Fibroblast of skin of scalp (primary cell): Measurements from ENCODE around the gene LILRB4.
A peak's percentile ranks its signal among the peaks of the same experiment; 100 is the strongest.
"Not testable (repeated sequence)": the region's sequence is repeated elsewhere in the genome, so short reads cannot be mapped to it uniquely, and the experiment has no call there.

ENCODE experiments used
- DNase-seq: peaks from one replicate; pipeline ENCODE4 v3.0.0-alpha.2; 2013

The LILRB4 gene

DNA sequence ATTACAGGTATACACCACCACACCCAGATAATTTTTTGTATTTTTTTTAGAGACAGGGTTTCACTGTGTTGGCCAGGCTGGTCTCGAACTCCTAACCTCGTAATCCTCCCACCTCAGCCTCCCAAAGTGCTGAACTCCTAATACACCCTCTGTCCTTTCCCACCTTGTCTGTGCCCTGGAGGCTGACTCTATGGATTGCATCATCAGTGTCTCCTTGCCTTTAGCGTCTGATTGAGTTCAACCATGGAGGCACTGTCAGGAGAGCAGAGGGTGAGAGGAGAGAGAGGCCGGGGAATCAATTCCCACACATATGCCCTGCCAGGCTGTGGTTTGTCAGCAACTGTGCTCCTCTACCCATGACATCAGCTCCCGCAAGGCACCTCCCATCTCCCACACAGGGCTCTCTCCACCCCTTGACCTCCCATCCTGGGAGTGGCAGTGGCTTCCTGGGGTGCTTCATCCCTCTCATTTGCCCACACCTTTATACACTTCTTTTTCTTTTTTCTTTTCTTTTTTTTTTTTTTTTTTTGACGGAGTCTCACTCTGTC, 12.6 kb upstream of the LILRB4 start:
- DNase-seq = no peak

DNA sequence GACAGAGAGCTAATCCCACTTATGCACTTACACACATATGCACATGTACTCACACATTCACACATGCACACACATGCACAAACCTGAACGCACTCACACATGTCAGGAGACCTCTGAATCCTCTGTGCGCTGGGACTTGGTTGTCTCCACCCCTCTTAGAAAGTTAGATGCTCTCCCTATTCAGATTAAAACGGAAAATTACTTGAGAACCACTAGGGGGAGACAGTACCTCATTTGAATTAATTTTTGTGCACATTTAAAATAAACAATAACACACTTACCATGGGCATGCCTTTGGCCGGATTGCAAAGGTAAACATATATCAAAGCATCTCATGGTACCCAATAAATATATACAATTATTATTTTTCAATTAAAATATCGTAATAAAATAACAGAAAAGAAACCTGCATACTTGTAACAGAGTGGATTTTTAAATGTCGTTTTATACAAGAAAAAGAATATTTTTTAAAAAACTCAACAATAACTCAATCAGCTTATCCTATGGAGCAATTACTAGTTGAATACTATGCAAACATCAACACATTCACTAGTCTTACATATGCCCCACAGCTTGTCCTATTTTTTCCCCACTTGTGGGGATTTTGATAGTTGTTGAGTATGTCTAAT, 9.5 kb upstream of the LILRB4 start:
- DNase-seq = peak; percentile 1

DNA sequence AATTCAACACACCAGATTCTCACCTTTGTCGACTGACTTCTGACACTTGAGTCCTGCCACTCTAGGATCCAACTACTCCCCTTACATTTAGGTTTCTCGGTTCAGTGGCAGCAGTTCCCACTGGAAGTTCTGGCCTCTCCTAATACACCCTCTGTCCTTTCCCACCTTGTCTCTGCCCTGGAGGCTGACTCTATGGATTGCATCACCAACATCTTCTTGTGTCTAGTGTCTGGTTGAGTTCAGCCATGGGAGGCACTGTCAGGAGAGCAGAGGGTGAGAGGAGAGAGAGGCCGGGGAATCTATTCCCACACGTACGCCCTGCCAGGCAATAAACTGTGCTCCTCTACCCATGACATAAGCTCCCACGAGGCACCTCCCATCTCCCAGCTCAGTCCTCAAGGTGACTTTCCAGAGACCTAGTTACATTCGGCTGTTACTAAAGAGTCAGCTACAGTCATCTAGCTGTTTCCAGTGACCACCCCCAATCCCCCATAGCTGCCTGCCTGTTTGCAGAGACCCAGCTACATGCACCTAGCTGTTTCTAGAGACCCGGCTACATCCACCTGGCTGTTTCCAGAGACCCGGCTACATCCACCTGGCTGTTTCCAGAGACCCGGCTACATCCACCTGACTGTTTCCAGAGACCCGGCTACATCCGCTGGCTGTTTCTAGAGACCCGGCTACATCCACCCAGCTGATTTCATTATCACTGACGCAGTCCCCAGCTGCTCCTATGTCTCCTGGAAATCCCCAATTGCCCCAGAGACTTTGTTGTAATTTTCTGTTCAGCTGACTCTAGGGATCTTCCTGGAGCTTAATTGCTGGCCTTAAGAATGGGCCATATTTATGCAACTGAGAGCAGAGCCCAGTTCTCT, 8.1 kb upstream of the LILRB4 start:
- no peak for DNase-seq

DNA sequence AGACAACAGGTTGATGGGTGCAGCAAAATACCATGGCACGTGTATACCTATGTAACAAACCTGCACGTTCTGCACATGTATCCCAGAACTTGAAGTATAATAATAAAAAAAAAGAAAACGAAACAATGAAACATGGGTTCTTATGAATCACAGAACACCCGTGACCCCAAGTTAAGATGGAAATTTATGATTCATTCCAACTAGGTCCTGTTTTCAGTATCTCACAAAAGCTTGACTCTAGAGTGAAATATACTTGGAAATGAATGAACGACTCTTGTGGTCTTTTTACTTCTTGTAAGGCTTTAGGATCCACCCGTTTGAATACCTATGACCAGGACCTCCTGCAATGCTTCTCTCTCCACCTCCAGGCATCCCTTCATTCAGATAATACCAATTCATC, 3.5 kb upstream of the LILRB4 start:
- DNase-seq = no peak

DNA sequence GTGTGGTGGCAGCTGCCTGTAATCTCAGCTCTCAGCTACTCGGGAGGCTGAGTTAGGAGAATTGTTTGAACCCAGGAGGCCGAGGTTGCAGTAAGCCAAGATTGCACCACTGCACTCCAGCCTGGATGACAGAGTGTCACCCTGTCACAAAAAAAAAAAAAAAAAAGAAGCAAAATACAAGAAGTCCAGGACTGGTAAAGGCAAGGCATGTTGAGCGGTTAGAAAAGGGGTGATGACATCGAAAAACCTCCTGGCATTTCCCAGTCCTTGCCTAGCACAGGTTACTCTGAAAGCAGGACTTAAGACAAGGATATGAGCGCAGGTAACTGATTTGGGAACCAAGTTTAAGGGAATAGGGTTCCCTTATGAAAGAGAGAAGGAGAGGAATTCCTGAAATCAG, 2.5 kb upstream of the LILRB4 start:
- DNase-seq = no peak

DNA sequence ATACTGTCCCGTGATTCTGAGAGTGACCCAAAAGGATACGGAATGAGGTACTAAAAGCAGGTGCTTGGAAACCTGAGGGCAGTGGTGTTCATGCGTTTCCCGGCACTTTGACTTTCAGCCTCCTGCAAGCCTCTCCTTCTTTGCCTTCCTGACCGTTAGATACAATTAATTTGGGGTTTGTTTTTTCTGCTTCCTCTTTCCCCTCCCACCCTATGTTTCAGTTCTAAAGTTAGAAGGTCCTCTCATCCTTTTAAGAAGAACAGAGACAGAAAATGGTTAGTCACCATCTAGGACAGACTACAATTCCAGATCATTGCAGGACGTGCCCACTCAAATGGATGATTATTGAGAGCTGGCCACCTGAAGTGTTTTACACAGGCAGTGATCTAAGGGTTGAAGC, 1.8 kb upstream of the LILRB4 start:
- DNase-seq = no peak

DNA sequence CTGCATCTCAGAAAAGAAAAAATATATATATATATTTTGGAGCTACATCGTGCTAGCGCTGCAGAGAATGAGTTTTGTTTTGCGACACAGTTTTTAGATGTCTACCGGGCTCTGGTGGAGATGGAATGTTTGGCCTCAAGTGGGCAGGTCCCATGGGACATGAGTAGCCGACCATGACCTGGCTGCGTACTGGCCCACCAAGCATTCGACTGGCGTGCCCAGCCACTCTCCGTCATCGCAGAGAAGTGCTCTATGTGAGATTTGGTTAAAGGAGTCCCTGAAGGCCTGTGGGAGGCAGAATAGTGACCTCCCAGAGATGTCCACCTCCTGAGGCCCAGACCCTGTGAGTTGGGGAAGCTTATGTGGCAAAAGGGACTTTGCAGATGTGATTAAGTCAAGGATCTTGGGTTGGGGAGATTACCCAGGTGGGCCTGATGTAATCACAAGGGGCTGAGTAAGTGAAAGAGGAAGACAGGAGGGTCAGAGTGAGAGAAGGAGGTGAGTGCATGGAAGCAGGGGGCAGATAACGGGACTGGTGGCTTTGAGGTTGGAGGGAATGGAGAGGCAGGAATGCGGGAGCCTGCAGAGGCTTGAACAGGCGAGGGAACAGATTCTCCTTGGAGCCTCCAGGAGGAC, 821 bp upstream of the LILRB4 start:
- no peak for DNase-seq

DNA sequence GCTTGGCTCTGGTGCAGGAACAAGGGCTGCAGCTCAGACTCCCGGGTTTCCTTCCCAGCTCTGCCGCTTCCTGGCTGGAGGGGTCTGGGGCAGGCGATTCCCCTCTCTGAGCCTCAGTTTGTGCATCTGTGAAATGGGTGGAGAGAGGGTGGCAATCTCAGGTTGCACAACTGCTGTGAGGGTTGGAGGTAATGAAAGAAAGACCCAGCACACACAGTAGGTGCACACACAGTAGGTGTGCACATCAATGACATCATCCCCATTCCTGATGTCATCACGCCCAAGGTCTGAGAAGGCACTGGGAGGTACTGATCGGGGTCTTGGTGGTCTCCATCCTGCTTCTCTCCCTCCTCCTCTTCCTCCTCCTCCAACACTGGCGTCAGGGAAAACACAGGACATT, 2.7 kb downstream of the LILRB4 start:
- no peak for DNase-seq

DNA sequence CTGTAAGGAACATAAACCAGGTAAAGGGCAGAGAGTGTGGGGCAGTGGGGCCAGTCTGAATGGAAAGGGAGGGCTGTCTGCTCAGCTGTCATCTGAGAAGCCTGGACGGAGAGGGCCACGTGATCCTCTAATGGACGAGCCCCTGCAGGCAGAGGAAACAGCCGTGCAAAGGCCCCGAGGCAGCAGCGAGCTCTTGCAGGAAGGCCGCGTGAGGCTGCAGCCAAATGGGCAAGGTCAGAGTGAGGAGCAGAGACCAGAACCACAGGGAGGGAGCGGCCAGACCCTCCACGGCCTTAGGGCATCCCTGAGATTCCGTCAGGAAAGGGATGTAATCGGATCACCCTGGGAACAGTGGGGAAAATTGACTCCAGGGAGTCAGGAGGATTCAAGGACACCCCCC, 4.4 kb downstream of the LILRB4 start:
- no peak for DNase-seq

DNA sequence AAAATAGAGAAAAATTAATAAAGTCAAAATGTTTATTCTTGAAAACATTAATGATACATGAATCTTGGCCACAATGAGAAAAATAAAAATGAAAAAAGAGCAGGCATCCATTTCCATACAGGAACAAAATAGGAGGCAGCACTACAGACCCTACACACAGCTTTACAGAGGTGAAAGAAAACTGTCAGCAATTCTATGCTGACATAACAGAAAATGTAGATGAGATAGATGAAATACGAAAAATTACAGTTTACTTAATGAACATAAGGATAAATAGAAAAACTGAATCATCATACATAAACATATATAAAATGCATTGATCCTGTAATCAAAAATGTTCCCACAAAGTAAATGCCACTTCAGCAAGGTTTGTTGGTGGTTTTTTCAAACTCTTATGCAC, 5.6 kb downstream of the LILRB4 start:
- DNase-seq = no peak

DNA sequence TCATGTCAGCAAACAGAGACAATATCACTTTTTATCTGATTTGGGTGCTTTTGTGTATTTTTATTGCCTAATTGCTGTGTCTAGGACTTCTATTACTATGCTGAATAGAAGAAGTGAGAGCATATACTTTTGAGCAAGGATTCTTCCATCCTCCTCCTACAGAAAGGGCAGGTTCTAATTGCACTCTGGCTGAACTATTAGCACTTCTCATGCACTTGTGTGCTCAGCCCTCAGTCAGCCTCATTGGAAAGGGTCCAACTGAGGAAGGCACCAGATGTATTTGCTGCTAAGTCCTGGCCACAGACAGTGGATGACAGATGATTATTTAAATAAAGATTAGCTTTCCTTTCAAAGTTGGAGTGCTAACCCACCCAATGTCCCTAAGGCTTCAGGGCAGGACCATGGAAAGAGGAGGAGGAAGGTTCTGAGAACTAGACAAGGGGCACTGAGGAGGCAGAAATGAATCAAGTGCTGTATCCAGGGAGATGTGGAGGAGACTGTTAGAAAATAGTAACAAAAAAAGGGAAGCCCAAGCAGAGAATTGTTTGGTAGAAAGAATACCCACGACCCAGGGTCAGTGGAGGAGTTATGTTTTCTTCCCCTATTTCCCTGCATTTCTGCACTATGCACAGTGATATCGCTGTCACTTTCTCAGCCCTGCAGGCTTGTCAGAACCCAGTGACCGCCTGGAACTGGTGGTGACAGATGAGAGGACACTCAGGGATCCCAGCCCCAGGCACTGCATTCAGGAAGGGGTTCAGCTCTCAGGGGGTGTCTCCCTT, 8.0 kb downstream of the LILRB4 start:
- no peak for DNase-seq

DNA sequence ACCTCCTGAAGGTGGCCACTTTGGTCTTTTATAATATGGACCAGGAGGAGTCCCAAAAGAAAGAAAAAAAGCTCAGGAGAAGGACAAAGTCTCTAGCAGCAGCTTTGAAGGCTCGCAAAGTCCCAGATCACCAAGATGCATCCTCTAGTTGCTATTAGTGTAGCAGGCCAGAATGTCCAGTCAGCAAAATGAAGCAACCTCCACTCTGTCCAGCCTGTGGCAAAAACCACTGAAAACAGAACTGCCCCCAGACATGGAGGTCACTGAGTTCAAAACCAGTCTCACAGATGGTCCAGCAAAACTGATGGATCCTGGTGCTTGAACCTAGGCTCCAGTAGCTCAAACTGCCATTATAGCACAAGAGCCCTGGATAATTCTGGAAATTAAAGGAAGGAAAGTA, 10.4 kb downstream of the LILRB4 start:
- no peak for DNase-seq

DNA sequence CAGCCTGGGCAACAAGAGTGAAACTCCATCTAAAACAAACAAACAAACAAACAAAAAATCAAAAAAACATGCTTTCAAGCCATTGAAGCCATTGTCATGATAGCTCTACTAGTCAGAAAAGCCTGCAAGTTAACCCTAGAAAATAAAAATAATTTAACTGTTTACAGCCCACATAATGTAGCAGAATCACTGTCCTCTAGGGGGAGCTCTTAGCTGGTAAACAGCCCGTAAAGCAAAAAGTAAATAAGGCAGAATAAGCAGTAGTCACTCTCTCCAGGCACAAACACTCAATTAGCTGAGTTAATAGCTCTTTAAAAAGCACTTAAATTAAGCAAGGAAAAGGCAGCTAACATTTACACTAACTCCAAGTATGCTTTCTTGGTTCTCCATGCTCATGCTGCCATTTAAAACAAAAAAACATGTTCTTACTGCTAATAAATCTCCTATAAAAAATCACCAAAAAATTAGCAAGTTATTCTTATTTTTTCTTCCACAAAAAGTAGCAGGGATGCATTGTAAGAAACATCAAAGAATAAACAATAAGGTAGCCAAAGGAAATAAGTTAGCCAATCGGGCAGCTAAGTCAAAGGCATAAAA, 11.3 kb downstream of the LILRB4 start:
- no peak for DNase-seq

DNA sequence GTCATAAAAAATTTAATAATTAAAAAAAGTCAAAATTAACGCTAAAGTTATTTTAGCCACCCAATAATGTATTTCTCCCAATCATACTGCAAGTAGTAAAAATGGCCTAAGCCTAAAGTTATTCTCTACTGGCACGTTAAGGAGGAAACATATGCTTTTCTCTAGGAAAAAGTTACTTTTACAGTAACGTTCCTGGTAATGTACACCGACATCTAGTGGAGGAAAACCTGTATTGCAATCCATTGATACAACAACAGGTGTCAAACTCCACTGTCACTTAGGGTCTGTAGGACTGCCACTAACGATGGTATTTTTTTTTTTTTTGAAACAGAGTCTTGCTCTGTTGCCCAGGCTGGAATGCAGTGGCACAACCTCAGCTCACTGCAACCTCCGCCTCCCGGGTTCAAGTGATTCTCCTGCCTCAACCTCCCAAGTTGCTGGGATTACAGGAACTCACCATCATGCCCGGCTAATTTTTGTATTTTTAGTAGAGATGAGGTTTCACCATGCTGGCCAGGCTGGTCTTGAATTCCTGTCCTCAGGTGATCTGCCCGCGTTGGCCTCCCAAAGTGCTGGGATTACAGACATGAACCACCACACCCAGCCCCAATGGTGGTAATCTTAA, 13.5 kb downstream of the LILRB4 start:
- peak; percentile 21 for DNase-seq

DNA sequence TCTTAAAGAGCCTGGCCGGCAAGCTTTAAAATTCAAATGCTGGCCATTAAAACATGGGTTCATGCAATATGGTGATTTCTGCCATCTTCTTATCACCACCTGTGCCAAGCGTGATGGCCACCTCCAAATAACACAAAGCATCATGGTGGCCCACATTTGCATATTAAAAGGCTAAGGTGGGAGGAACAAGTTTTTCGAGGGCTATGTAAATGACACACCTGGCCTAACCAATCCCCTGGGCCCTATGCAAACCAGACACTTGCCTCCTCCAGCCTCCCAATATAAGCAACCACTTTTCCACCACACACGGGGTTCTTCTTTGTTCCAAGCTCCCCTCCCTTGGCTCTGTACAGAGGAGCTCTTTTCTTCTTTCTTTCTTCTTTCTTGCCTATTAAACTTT, 14.4 kb downstream of the LILRB4 start:
- no peak for DNase-seq

DNA sequence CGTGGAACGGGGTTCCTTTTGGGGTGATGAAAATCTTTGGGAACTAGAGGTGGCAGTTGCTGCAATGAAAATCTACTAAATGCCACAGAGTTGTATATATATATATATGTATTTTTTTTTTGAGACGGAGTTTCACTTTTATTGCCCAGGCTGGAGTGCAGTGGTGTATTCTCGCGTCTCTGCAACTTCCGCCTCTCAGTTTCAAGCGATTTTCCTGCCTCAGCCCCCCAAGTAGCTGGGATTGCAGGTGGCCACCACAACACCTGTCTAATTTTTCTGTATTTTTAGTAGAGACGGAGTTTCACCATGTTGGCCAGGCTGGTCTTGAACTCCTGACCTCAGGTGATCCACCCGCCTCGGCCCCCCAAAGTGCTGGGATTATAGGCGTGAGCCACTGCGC, 18.8 kb downstream of the LILRB4 start:
- DNase-seq = not testable (repeated sequence)

DNA sequence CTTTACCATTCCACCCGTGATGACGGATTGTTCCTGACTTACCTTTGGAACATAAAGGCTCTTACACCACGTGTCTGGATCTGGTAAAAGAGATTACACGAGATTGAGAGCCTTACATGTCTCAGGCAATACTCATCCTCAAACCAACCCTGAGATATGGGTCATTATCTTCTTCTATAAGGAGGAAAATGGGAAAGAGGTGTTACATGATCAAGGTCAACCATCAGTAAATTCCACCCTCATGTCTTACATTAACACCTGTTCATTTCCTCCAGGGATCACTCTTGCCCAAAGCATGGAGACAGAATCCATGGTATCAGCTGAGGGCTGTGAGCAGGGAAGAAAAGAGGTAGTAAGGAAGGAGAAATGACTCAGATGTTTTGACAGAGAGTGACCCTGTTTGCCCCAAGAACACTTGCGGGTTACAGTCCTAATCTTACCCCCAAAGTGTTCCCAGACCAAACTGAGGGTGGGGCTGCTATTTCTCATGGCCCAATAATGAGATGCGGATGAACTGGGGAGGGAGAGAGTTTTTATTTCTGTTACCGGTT, 19.6 kb downstream of the LILRB4 start:
- DNase-seq = no peak

DNA sequence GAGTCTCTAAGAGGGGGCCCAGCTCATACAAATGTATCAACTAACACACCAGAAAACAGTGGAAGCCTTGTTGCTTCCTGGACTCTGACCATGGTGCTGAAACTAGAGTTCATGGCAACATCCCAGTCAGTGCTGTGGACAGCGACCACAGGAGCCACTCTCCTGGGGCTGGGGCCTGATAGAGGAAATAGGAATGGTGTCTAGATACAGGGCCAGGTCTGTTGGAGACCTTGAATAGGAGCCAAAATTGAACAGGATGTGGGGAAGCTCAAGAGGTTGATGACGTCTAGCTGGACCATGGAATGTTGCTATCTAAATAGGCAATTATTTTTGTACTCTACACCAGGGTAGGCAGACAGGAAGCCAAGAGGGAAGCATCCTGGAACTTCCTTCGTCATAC, 21.7 kb downstream of the LILRB4 start:
- no peak for DNase-seq

DNA sequence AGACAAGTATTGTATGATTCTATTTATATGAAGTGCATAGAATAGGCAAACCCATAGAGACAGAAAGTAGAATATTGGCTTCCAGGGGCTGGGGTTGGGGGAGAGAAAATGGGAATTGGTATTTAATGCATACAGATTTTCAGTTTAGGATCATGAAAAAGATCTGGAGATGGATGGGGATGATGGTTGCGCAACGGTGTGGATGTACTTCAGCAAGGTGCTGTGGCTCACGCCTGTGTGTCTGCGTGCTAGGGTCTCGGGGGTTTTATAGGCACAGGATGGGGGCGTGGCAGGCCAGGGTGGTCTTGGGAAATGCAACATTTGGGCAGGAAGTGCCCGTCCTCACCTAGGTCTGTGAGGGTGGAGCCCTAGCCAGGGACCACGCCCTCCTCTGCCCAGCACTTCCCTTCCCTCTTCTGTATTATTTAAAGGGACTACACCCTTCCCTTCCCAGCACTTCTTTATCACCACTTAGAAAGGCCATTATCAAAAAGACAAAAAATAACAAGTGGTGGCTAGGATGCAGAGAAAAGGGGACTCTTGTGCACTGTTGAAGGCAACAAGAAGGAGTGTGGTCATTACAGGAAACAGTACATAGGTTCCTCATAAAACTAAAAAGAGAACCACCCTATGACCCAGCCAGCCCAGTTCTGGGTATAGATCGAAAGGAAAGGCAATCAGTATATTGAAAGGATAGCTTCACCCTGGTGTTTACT, 29.0 kb downstream of the LILRB4 start:
- no peak for DNase-seq

DNA sequence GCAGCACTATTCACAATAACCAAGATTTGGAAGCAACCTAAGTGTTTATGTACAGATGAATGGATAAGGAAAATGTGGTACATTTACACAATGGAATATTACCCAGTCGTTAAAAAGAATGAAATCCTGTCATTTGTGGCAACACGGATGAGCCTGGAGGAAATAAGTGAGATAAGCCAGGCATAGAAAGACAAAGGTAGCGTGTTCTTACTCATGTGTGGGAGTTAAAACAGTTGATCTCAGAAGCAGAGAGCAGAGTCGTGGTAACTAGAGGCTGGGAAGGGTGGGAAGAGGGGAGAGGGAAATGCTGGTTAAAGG, 29.5 kb downstream of the LILRB4 start:
- no peak for DNase-seq

DNA sequence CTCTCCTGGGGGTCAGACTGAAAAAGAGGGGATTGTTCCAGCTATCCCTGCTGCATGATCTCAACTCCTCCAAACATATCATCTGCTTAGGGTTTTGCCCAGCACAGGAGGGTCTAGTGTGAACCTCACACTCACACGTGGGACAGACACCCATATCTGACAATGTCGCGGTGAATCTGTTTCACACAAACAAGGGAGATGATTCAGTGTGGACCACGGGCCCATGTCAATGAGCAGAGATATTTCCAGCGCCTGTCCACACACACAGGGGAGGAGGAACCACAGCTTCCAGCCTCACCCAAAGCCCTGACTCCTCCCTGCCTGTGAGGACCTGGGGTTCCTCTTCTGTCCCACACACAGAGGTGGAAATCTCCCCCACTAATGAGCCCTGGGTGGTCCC, 31.9 kb downstream of the LILRB4 start:
- no peak for DNase-seq
